GM12874 (cell line): ENCODE results near the gene PTPRM.

Experiments used
- CTCF ChIP-seq: IDR thresholded peaks from 2 replicates; pipeline ENCODE4 v1.5.1; 2011; ENCODE audit warnings: low read depth, mild to moderate bottlenecking, control low read depth, low read length, moderate library complexity; ENCODE audit not compliant: insufficient read depth

PTPRM gene

DNA sequence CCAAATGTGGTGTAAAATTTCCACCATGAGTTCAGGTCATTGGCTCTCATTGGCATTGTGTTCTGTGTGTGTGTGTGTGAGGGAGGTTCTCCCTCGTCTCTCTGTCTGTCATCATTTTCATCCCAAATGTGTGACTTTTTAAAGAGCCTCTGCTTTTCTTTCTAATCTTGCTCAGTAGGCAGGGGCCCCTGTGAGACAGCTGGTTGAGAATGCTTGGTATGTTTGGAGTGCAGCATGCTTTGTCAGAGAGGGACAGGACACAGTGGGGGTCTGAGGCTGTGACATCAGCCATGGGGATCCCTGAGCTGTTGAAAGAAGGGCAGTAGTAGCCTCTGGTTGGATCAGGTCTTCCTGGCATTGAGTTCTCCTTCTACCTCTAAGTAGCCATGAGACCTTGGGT lies 10.6 kb downstream of the PTPRM start:
- TF ChIP-seq CTCF, result no peak

DNA sequence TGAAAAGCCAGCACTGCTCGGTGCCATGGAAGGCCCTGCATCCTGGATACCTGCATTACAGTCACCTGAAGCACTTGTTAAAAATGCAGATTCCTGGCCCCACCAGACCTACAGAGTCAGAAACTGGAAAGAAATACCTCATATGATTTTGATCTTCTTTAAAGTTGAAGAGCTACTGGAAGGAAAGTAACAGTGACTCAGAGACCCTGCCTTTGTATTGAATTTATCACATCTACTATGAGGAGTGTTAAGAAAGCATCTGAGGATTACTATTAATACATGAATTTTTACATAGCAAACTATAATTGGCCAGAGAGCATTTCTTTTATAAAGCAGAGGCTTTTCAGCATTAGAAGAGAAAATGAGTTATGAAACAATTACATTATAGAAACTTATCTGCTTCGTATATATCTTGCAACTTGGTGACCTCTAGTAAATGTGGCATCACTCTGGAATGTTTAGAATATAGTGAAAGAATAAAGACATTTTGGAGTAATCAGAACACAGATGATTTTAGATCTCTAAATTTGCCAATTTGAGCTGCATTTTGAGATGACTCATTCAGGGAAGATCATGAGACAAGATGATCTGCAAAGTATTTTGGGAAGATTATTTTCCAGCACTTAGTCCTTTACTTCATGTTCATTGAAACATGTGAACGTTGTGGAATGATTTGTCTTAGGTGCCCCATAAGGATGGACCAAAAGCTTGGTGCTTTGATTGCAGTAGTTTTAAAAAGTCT lies 12.2 kb downstream of the PTPRM start:
- TF ChIP-seq CTCF, result no peak

- no peak for TF ChIP-seq CTCF
These were observed 12.9 kb downstream of the PTPRM start for GRCh38 chr18:7579918-7580542.

- no peak for TF ChIP-seq CTCF
These were observed 17.6 kb downstream of the PTPRM start for GRCh38 chr18:7584646-7585275.

GRCh38 chr18:7585276-7585670 lies 18.2 kb downstream of the PTPRM start:
- TF ChIP-seq CTCF, result no peak

DNA sequence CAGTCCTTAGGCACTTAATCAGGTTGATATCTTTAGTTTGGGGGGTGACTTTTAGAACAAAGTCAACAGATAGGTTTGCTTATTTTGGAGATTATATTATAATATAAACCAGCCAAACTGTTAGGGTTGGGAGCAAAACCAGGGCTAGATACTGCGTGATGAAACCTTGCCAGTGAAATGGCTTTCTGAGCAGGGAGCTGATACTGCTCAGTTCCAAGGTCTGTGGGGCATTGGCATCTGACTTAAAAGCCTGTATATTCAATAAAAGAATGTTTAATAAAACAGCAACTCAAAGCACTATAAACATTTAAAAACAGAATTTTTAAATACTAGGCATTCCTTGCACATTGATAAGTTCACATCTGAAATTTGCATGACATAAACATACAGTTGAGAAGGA lies 19.3 kb downstream of the PTPRM start:
- TF ChIP-seq CTCF, result no peak

DNA sequence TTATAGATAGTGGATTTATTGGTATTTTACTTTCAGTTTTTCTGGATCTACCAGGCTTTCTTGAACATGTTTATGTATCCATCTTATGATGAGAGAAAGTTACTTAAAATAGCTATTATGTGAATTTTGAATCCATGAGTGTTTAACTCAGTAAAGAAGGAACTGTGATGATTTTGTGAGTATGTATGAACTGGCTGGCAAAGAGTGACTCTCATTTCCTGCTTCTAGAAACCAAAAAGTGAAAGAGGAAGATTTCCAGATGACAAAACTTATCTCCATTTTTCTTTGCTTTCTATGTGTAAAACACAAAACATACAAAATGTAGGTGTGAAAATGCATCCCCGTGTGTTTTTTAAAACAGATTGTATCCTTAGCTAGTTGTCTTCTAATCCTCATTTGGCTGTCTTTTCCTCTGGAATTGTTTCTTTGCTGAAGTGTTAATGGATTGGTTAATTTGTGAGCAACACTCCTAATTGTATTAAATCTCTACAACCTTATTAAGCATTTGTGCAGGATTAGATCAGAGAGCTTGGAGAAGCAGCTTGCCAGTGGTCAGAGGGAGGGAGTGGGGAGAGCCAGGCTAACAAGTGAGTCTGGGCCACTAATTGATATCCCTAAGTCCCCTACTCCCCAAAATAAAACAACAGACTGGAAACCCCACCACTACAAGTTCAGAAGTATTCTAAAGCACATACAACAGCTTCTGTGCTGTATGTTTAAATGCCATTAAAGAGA lies 23.9 kb downstream of the PTPRM start:
- TF ChIP-seq CTCF, result no peak
